Breast epithelium (tissue), 3 donors: ENCODE measurements around the gene PFN4.

Experiments used
- CTCF ChIP-seq, 3 donors: fragments of 450-650 bp; IDR thresholded peaks; one replicate each; pipeline ENCODE4 v1.5.1; 2016 to 2017; ENCODE audit warnings: antibody characterized with exemption in 3 of 3, mild to moderate bottlenecking in 3 of 3, moderate library complexity in 3 of 3
- POLR2A ChIP-seq: fragments of 450-650 bp; IDR thresholded peaks from one replicate; pipeline ENCODE4 v1.6.1; 2016; ENCODE audit warnings: antibody characterized with exemption, mild to moderate bottlenecking, moderate library complexity

- TF ChIP-seq CTCF (IDR thresholded peaks at IDR 0.05): no peak
- TF ChIP-seq POLR2A: no peak
These were observed 15.8 kb downstream of the PFN4 start for GRCh38 chr2:24107336-24107735.
